SW 1271 (cell line): ENCODE results near the gene IKBIP.
"Not testable (repeated sequence)": the region's sequence is repeated elsewhere in the genome, so short reads cannot be mapped to it uniquely, and the experiment has no call there.

Experiments
- DNase-seq, 2 experiments: peaks; one replicate each; lab custom pipeline; 2025; lab: John Stamatoyannopoulos, UW

Gene IKBIP

DNA sequence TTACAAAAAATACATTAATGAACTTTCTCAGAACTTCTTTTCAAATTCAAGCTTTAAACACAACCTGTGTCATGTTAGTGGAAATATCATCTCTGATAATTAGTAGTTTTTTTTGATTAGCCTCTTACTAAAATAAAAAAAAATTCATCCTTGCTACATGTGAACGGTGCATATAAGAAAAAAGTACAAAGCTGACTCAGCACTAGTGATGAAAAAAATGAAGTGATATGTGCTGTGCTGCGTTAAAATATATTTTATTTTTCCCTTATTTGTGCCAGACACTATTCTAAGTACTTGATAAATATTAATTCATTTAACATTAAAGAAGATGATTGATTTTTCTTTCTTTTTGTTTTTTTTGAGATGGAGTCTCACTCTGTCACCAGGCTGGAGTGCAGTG is 7.5 kb downstream of the IKBIP start:
- DNase-seq, result no peak

DNA sequence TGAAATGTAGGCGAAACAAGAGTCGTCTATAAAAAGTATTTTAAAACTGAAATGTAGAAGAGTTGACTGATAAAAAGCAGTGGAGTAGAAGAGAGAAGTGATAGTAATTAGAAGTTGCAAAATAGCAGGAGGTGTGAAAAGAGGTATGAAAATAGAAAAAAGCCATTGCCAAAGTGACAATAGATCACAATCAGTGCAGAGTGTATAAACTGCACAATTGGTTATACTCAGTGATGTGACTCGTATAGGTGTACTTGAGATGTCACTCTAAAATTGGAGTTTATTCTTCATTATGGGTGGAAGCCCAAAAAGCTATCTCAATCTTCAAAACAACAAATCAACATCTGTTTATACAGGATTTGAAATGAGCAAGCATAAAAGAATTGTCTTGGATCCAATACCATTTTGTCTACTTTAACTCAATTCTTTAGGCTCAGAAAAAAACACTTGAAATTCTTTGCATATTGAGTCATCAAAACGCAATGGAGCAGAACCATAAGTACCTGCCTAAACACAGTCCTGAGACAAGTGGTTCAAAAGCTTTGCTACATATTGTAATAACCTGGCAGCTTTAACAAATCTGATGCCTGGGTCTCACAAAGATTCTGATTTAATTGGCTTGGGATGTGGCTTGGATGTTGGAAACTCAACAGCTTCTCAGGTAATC is 8.8 kb downstream of the IKBIP start:
- DNase-seq, result peak; percentile 35 to 84

DNA sequence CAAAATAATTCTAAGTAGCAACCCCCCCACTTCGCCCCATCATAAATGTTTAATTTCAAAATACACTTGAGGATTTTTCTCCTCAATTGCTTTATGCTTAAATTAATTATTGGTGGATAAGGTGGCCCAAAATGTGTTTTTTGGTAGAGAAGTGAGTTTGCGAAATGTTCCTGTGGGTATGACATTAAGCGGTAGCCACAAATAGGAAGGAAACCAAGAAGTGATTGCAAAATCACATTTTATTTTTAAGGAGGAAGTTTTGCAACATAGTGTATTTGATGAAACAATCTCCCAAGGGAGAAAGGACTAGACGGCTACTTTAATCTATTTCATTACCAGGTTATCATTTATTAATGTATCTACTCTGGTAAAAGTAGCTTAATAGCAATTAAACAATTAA is 25.6 kb downstream of the IKBIP start:
- no peak for DNase-seq

DNA sequence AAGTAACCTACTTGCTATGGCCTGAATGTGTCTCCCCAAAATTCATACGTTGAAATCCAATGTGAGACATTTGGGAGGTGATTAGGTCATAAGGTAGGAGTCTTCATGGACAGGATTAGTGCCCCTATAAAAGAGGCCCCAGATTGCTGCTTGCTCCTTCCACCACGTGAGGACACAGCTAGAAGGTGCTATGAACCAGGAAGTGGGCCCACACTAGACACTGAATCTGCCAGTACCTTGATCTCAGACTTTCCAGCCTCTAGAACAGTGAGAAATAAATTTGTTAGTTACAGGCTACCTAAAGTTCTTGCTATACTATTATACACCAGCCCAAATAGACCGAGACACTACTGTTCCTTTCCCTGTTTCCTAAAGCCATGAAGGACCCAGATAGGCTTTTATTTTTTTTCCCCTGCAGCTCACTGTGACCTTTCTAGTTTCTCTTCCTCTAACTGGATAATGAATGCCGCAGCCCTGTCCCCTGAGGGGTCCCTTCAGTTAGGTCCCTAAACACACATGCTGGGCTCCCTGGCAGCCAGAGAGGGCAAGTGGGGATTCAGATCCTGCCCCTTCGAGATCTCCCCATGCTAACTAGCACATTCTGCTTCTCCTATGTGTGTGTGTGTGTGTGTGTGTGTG is 31.8 kb downstream of the IKBIP start:
- DNase-seq, result no peak

DNA sequence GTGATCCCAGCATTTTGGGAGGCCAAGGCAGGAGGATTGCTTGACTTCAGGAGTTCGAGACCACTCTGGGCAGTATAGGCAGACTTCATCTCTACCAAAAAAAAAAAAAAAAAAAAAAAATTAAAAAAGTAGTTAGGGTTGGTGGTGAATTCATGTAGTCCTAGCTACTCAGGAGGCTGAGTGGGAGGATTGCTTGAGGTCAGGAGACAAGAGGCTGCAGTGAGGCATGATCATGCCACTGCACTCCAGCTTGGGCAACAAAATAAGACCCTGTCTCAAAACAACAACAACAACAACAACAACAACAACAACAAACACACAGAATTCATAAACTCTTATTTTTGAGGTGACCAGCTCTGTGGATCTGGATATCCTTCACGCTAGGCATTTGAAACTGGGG is 34.0 kb downstream of the IKBIP start:
- DNase-seq, result no peak

DNA sequence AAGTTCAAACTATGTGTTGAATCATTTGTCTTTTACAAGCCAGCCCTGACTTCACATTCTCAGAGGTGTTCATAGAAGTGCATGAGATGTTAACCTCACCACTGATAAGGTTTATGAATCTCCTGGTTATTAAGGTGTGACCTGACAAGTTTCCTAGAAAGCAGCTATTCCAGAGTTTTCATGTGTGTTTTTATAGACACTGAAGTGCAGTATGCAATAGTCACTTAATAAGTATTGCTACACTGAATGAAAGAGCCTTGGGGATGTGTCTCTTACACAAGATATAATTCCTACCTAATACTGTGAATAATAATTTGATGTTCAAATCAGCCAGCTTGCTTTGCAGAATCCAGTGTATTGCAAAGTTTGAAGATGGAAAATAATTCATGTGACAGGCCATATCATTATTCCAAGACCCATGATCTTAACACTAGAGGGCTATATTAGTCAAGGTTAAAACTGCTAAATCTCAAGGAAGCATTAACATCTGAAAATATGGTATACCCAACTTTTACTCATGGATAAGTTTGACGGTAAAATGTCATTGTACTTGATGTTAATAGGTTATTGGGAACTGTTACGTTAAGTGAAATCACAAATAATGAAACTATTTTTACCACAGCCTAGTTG is 38.1 kb downstream of the IKBIP start:
- peak in 1 of 2 experiments; percentile 17 for DNase-seq

DNA sequence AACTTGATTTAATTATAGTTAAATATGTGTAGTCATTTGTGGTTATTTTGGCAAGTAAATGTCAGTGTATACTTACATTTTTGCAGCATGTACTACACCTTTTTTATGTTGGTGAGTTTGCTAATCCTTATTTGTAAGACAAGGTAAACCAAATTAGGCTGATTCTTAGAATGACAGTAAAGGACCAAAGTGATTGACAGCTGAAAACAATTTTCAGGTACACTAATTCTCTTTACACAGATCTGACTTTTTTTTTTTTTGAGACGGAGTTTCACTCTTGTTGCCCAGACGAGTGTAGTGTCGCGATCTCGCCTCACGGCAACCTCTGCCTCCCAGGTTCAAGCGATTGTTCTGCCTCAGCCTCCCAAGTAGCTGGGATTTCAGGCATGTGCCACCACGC is 42.7 kb downstream of the IKBIP start:
- no peak for DNase-seq

DNA sequence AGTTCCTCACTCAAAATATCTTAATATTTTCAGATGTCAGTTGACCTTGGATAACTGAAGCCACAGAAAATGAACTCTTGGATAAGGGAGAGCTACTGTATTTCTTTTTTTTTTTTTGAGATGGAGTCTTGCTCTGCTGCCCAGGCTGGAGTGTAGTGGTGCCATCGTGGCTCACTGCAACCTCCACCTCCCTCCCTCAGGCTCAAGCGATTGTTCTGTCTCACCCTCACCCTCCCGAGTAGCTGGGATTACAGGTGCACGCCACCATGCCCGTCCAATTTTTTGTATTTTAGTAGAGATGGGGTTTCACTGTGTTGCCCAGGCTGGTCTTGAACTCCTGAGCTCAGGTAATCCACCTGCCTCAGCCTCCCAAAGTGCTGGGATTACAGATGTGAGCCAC is 47.3 kb downstream of the IKBIP start:
- DNase-seq, result not testable (repeated sequence)

DNA sequence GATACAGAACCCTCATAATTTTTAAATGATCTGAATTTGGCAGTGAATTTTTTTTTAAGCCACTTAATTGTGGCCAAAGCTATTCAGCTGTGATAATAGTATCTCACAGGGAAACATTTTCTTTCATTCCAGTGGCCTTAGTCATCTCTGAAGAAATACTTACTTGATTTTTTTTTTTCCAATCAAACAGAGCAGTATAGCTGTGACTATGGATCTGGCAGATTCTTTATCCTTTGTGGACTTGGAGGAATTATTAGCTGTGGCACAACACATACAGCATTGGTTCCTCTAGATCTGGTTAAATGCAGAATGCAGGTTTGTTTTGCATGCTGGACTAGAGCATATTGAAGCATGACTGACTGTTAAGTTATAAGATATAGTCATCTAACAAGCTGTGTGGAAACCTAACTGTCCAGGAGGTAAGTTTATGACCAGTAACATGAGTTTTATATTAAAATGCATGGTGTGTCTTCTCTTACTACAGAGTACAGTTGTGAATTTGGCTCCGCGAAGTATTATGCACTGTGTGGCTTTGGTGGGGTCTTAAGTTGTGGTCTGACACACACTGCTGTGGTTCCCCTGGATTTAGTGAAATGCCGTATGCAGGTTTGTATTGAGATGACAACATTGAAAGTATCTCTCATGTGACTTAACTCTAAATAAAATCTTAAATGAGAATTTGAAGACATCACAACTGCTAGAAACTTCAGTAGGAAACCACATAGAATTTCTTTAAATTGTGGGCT is 49.2 kb downstream of the IKBIP start:
- DNase-seq, result peak in 1 of 2 experiments; percentile 50

DNA sequence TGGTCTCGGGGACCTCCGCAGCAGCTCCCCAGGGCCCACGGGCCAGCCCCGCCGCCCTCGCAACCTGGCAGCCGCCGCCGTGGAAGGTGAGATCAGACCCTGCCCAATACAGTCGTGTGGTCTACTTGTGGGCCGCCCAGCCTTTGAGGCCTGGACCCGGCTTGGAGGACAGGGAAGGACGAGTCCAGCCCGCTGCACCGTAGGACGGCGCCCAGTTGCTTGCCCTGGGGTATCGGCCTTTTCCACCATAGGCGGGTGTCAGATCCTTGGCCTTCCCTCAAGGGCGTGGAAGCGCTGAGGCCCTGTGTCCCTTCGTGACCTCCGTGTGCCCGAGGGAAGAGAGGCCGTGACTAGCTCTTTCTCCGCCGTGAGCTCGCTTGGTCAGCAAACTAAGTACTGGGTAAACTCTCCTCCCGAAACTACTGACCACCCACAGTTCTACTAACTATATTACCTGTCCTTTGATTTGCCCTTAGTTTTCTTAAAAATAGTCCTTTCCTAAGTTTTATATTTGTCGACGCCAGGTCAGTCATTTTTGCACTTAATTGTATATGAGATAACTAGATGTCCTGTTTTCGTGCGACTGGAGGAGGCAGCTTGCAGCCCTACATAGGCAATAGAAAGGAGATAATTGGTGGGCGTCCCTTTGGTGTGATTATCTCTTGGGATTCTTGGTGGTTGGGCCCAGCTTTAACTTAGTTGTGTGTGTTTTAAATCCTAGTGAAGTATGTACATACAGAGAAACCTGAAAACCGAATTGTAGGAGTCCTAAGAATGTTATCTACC is 50.3 kb downstream of the IKBIP start:
- peak in 1 of 2 experiments; percentile 38 for DNase-seq

DNA sequence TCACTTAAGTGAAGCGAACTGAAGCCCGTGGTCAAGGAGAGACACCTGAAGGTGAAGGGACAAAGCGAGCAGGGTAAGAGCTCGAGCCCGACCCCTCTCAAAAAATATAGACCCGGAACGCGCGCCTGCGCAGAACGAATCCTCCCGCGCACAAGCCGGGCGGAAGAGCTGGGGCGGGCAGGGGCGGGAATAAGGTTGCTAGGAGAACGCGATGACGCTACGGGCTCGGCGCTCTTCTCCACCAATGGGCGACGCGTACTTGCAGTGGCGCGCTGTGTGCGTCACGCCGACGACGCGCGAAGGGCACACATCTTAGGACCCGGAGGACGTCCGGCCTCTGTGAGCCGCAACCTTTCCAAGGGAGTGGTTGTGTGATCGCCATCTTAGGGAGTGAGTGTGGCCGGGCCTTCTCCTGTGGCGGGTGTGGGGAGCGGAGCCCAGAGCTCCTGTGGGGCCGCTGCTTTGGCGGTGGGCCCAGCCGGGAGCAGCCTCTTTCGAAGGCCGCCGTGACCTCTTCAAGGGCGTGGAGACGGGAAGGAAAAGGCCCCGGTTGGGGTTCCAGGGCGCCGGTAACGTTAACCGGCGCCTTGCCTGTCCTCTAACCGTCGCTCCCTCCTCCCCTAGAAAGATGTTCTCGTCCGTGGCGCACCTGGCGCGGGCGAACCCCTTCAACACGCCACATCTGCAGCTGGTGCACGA is 51.1 kb downstream of the IKBIP start, which contains the start of gene SLC25A3:
Gene SLC25A3, plus strand, starts transcription at position 336 of the 699 bp plus-strand sequence. Its CDS starts 293 bp downstream, at position 629.
- peak; percentile 97 to 98 for DNase-seq

DNA sequence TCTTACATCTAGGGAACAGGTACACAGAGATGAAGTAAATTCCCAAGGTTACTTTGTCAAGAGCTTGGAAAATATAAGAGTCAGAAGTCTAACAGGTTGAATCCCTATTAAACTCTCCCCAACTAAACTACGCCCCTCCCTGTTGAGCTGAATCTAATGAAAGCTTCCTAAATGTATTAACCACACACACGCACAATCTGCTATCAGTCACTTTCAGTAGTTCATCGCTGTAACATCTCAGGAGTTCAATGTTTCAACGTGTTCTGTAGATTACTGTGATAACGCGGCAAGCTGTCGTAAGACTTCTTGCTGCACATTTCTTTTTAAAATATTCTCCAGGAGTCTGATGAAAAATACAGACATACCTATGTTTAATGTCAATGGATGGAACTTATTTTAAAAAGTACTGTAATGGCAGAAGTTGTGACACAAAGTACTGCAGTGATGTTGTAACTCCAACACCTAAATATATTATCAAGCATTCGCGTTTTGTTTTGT is 51.7 kb downstream of the IKBIP start:
- no peak for DNase-seq

DNA sequence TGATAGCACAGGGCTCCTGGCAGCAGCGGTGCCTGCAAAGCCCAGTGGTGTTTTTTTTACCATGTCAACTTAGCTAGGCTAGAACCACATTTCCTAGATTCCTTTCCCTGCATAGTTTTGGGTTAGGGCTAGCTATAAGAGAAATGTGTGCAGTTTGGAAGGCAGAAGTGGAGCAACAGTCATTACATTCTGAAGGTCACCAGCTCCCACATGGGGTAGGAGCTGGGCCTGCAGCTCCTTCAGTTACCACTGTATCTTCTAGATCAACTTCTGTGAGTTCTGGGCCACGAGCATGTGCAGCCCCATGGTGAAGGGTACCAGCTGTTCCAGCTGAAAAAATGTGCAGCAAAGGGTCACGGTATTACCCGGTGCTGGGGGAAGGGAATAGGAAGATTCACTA is 53.4 kb downstream of the IKBIP start:
- DNase-seq, result no peak

DNA sequence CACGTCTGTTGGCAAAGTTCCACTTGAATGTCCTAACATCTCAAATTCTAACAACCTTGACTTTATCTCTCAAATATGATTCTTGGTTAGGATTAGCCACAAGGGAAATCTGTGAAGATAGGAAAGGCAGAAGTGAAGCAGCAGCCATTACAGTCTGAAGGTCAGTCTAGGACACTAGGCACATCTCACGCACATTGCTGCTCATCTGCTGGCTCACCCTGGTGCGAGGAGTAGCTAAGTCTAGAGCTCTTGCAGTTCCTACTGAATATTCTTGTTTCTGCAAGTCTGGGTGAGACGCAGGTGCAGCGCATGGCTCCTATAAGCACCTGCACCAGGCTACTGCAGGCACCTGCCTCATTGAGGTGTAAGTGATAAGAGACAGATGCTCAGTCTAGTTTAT is 57.5 kb downstream of the IKBIP start:
- no peak for DNase-seq

DNA sequence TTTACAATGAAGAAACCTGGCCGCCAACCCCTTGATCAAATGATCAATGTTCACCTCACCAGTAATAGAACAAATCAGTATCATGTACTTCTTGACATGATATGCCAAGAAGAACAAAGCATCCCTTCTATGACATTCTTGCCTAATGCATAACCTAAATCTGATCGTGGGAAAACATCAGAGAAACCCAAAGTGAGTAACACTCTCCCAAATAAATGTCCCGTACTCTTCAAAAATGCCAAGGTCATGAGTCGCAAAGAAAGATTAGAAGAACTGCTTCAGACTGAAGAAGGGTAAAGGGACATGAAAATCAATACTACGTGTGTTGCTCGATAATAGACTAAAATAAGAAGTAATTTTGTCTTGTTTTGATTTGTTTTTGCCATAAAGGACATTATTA is 62.5 kb downstream of the IKBIP start:
- DNase-seq, result no peak

DNA sequence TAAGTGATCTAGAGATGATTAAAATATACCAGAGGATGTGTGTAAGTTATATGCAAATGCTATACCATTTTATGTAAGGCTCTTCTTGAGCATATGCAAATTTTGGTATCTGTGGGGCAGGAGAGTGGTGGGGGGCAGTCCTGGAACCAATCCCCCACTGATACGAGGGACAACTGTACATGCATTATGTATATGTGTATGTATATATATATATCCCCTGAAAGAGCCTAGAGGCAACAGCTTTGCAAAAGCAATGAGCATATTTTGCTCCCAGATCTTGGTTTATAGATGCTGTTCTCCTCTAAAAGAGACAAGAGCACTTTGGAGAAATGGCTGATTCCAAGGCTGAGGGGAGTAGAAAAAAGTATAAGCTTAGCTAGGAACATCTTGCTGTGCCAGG is 63.5 kb downstream of the IKBIP start:
- no peak for DNase-seq

DNA sequence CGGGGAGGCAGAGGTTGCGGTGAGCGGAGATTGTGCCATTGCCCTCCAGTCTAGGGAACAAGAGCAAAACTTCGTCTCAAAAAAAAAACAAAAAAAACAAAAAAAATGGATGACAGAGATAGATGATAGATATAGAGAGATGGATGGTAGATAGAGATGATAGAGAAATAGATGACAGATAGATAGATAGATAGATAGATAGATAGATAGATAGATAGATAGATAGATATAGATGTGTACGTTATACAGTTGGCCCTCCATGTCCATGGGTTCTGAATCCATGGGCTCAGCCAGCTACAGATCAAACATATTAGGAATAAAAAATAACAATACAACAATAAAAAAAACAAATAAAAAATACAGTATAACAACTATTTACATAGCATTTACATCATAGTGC is 63.9 kb downstream of the IKBIP start:
- DNase-seq, result no peak

DNA sequence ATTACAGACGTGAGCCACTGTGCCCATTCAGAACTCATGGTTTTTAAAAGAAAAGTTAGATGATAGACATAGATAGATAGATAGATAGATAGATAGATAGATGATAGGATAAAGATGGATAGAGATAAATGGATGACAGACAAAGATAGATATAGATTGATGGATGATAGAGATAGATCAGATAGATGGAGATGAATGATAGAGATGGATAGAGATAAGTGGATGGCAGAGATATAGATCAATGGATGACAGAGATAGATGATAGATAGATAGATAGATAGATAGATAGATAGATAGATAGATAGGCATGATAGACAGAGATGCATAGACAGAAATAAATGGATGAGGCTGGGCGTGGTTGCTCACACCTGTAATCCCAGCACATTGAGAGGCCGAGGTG is 64.8 kb downstream of the IKBIP start:
- DNase-seq, result no peak

DNA sequence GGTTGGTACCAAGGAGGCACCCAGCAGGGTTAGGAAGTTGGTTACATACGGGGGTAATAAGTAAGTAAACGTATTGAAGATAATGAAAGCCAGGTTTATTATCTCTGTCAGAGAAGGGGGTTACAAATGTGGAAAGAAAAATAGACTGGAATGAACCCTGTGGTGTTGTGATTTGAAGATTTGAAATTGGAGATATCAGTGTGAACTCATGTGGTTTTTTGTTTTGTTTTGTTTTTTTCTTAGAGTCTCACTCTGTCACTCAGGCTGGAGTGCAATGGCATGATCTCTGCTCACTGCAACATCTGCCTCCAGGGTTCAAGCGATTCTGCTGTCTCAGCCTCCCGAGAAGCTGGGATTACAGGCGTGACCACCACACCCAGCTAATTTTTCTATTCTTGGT is 65.2 kb downstream of the IKBIP start:
- DNase-seq, result no peak

DNA sequence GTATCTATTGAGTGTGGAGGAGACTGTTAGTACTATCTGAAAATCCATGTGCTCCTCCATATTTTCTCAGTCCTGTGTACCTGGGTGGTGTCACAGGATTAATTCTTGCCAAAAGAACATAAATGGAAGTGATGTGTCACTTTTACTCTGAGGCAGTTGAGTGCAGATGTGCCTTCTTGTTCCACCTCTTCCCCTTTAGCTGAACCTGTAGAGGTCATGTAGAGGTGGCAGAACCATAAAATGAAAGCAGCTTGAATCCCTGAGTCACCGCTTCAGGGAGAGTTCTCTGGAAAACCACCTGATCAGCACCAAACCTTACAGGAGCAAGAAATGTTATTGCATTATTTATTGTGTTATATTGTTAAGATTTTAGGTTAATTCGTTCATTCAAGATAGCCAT is 65.8 kb downstream of the IKBIP start:
- no peak for DNase-seq

DNA sequence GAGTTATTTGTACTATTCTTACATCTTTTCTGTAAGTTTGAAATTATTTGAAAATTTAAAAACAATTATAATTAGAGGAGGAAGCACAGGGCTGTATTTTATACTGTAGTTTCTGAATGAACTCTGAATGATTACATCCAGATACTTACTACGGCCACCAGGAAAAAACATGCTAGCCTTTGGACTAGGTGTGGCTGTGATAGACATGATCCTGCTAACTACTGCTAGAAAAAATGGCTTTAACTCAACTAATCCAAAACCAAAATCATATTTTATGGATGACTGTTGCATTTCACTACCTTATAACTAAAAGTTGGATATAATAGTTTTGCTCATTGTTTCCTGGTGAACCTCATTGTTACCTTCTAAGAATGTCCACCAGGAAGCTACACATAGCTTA is 66.2 kb downstream of the IKBIP start:
- no peak for DNase-seq
